ENCODE results near the gene LARP7. TPM values are rescaled to one million over a fixed set of nuclear protein-coding genes. Genes with fewer than 3 reads are reported as not detected.
"Not testable (repeated sequence)": the region's sequence is repeated elsewhere in the genome, so short reads cannot be mapped to it uniquely, and the experiment has no call there.

LARP7 gene
- total RNA-seq, 1 donor from 2014 or later: 154 TPM

GRCh38 chr4:112652216-112652615, 15.3 kb downstream of the LARP7 start:
- Histone ChIP-seq H3K4me2 (peak overlapping the region; percentile 99), H2AFZ (replicated peaks) (no peak overlapping the region), H4K20me1 (ENCODE audit: low read depth) (peaks cover 1% of the 10 kb centered on the region), H3K9me3 (ENCODE audit: low read depth) (no peaks in the 10 kb centered on the region), H3K79me2 (ENCODE audit: low read depth) (peaks cover 95% of the 10 kb centered on the region), H3K27ac (peak overlapping the region; percentile 97), H3K4me3 (peak overlapping the region; percentile 93), H3K4me1 (peaks cover 79% of the 10 kb centered on the region), H3F3A (ENCODE audit: low read depth) (peaks cover 93% of the 10 kb centered on the region), H3K36me3 (peaks cover 40% of the 10 kb centered on the region), H3K27me3 (no peaks in the 10 kb centered on the region), H3K9ac (no peak overlapping the region)
- peak; percentile 86 for DNase-seq (ENCODE audit: low spot score)
- peaks cover 15% of the 10 kb centered on the region for H3K36me3 Mint-ChIP-seq
- TF ChIP-seq EZH2phosphoT487 (IDR thresholded peaks at IDR 0.05) (peak; percentile 37), CTCF (IDR thresholded peaks at IDR 0.05) (no peak), EZH2 (IDR thresholded peaks at IDR 0.05) (no peak)
- no peak overlapping the region for H3K27ac Mint-ChIP-seq
- H3K4me1 Mint-ChIP-seq: peaks cover 29% of the 10 kb centered on the region
- H3K9me3 Mint-ChIP-seq: no peaks in the 10 kb centered on the region
- H3K27me3 Mint-ChIP-seq (ENCODE audit: insufficient read depth, low read depth): peaks cover 2% of the 10 kb centered on the region
- H3K4me3 Mint-ChIP-seq: no peak overlapping the region

DNA sequence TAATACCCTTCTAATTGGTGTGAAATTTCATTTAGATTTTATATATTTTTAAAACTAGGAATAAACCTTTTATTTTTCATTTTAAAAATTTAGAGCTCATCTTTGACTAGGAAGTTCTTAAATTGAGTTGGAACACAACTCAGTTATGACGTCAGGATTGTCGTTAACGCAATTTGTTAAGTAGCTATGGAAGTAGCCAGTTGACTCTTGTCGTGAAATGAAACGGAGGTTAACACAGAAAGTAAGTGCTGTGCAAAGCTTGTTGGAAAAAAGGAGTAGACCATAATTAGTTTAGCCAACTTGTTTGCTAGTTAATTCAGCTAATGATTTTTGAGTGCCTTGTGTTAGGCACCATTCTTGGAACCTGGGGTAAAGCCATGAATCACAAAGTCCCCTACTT, 18.3 kb downstream of the LARP7 start:
- TF ChIP-seq CTCF (IDR thresholded peaks at IDR 0.05) (no peak), EZH2 (IDR thresholded peaks at IDR 0.05) (no peak), EZH2phosphoT487 (IDR thresholded peaks at IDR 0.05) (no peak)
- H3K27ac ChIP-seq: peak overlapping the region; percentile 97
- H3K4me2 ChIP-seq: peak overlapping the region; percentile 39

GRCh38 chr4:112656115-112656514, 19.2 kb downstream of the LARP7 start:
- DNase-seq (ENCODE audit: low spot score); H4K20me1 ChIP-seq (ENCODE audit: low read depth); H2AFZ ChIP-seq (replicated peaks); H3K9ac ChIP-seq; H3K9me3 Mint-ChIP-seq; H3K27me3 ChIP-seq; H3K27ac Mint-ChIP-seq; H3K9me3 ChIP-seq (ENCODE audit: low read depth); H3K4me2 ChIP-seq; H3K27me3 Mint-ChIP-seq (ENCODE audit: insufficient read depth, low read depth); H3K4me3 Mint-ChIP-seq; H3K4me3 ChIP-seq: not testable (repeated sequence)
- Histone ChIP-seq H3K27ac (peak overlapping the region; percentile 97), H3K79me2 (ENCODE audit: low read depth) (peaks cover 63% of the 10 kb centered on the region), H3K4me1 (peaks cover 50% of the 10 kb centered on the region), H3K36me3 (peaks cover 39% of the 10 kb centered on the region), H3F3A (ENCODE audit: low read depth) (peaks cover 54% of the 10 kb centered on the region)
- Mint-ChIP-seq H3K36me3 (peaks cover 16% of the 10 kb centered on the region), H3K4me1 (peaks cover 13% of the 10 kb centered on the region)

More for the DNA sequence above, 18.3 kb downstream of the LARP7 start:
- Mint-ChIP-seq H3K4me3 (no peak overlapping the region), H3K27ac (no peak overlapping the region), H3K9me3 (no peaks in the 10 kb centered on the region), H3K27me3 (ENCODE audit: insufficient read depth, low read depth) (peaks cover 2% of the 10 kb centered on the region), H3K36me3 (peaks cover 18% of the 10 kb centered on the region), H3K4me1 (peaks cover 18% of the 10 kb centered on the region)
- Histone ChIP-seq H4K20me1 (ENCODE audit: low read depth) (no peaks in the 10 kb centered on the region), H3K4me1 (peaks cover 59% of the 10 kb centered on the region), H3K9ac (no peak overlapping the region), H3K4me3 (no peak overlapping the region), H3K27me3 (no peaks in the 10 kb centered on the region), H2AFZ (replicated peaks) (no peak overlapping the region), H3K79me2 (ENCODE audit: low read depth) (peaks cover 72% of the 10 kb centered on the region), H3K9me3 (ENCODE audit: low read depth) (no peaks in the 10 kb centered on the region), H3K36me3 (peaks cover 44% of the 10 kb centered on the region), H3F3A (ENCODE audit: low read depth) (peaks cover 63% of the 10 kb centered on the region)
- DNase-seq (ENCODE audit: low spot score): no peak

- Histone ChIP-seq H3K79me2 (ENCODE audit: low read depth) (no peaks in the 10 kb centered on the region), H3K4me1 (peaks cover 13% of the 10 kb centered on the region), H2AFZ (replicated peaks) (no peak overlapping the region), H3K4me2 (no peak overlapping the region), H3K9ac (no peak overlapping the region), H3K27ac (no peak overlapping the region), H3K9me3 (ENCODE audit: low read depth) (no peaks in the 10 kb centered on the region), H3F3A (ENCODE audit: low read depth) (peaks cover 26% of the 10 kb centered on the region), H3K4me3 (no peak overlapping the region), H3K36me3 (no peaks in the 10 kb centered on the region), H4K20me1 (ENCODE audit: low read depth) (no peaks in the 10 kb centered on the region), H3K27me3 (no peaks in the 10 kb centered on the region)
- Mint-ChIP-seq H3K27ac (no peak overlapping the region), H3K4me1 (no peaks in the 10 kb centered on the region), H3K36me3 (no peaks in the 10 kb centered on the region), H3K27me3 (ENCODE audit: insufficient read depth, low read depth) (peaks cover 2% of the 10 kb centered on the region), H3K9me3 (no peaks in the 10 kb centered on the region), H3K4me3 (no peak overlapping the region)
- DNase-seq (ENCODE audit: low spot score): no peak
- TF ChIP-seq CTCF (IDR thresholded peaks at IDR 0.05) (no peak), EZH2 (IDR thresholded peaks at IDR 0.05) (no peak), EZH2phosphoT487 (IDR thresholded peaks at IDR 0.05) (no peak)
These were observed 27.7 kb downstream of the LARP7 start for GRCh38 chr4:112664611-112665010.
